GM19351 (cell line): ENCODE measurements around the gene IDNK.

Experiments used
- ATAC-seq: cut with Tn5 transposase; IDR thresholded peaks from one replicate; pipeline ENCODE4 v1.9.1; 2021; ENCODE audit warnings: mild to moderate bottlenecking, moderate library complexity; ENCODE audit not compliant: unreplicated experiment

IDNK gene

GRCh38 chr9:83633255-83633654 is 10.3 kb downstream of the IDNK start:
- ATAC-seq = no peak

GRCh38 chr9:83633676-83634075 is 10.7 kb downstream of the IDNK start:
- ATAC-seq = no peak

DNA sequence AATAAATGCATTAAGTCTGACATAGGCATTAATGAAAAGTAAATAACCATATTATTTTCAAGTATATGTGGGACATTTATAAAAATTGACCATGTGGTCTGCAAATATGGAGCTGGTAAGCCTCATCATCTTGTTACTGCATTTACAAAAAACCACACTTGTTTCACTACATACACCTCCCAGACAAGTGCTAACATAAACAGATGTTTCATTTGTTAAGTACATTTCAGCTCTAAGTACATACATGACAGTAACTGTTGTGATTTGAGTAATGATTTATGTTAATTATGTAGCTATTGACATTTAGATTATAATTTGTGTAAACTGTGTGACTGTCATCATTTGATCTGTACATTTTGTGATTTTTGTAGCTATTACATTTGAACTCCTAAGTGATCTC is 13.9 kb downstream of the IDNK start:
- peak; percentile 42 for ATAC-seq

- ATAC-seq = no peak
Observed at GRCh38 chr9:83637389-83637788, 14.4 kb downstream of the IDNK start.

DNA sequence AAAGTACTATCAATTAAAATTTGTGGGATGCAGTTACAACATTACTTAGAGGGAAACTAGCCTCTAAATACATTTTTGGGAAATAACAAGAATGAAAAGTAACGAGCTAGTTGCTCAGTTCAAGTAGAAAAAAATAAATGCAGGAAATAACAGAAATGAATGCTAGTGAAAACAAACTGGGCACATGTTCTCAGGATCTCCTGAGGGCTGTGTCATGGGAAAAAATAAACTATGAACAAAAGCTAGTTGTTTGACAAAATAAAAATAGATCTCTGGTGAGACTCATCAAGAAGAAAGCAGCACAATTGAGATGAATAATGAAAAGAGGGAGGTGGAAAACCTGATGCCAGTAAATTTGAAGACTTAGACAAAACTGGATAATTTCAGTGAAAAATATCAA is 16.3 kb downstream of the IDNK start:
- ATAC-seq = no peak

DNA sequence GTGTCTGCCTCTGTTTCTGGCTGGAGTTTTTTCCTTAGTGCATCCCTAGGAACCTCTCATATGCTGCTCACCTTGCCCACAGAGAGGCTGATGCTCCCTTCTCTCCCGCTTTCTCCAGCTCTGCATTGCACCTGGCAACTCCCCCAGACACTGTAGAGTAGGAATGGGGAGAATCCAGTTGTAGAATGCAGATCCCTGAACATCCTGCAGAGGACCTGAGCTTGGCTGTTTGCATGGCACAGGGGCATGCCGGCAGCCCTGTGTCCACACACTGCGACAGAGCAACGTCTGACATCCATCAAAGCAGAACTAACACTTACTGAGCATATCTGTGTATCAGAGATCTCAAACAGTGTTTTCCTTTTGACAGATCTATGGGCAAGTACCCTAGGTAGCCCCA is 19.9 kb downstream of the IDNK start:
- ATAC-seq = no peak

GRCh38 chr9:83646500-83647239 is 23.7 kb downstream of the IDNK start:
- no peak for ATAC-seq

DNA sequence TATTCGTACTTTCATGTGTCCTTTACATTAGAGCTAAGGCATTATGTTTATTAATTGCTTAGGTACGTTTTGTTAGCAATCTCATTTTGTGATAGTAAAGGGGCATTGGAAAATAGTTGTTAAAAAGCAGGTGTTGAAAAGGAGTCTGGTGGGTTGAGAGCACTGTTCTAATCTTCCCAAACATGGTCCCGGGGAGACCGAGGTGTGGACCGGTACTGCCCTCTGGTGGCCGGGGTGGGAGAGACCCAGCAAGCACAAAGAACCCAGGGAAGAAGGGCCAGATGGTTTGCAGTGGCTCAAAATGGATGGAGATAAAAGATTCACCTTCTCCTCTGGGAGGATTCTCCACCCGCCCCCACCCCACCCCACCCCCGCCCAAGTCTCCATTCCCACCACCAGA is 26.1 kb downstream of the IDNK start:
- ATAC-seq = peak; percentile 81

DNA sequence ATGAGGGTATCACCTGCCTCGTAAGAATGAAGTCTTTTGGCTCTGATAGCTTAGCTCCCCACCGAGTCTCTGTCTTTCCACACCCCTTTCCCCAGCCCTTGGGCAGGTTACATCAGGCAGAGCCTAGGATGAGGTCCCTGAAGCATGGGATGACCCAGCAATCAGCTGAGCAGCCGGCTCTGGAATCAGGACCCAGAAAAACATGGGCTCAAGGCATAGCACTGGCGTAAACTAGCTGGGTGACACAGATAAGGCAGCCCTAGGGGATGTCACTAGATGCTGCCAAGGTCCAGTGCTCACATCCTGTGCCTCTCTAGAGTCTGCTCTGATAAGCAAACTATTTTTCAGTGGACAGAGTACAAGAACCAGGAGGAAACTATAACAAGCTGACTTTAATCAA is 26.6 kb downstream of the IDNK start:
- ATAC-seq = no peak

- no peak for ATAC-seq
Observed at GRCh38 chr9:83651558-83651957, 28.6 kb downstream of the IDNK start.

DNA sequence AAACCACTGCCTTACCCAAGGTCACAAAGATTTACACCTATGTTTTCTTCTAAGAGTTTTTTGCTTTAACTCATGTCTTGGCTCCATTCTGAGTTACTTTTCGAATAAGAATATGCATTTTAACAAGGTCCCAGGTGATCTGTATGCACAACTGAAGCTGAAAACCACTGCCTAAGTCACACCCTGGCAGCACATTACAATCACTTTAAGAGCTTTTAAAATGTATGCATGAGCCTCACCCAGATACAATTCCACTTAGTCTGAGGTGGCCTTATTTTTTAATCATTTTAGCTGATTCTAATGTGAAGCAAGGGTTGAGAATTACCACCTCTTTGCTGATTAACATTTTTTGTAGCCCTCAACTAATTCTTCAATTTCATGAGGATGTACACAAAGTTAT is 29.5 kb downstream of the IDNK start:
- ATAC-seq = no peak

- ATAC-seq = no peak
Observed at GRCh38 chr9:83655433-83655832, 32.5 kb downstream of the IDNK start.

DNA sequence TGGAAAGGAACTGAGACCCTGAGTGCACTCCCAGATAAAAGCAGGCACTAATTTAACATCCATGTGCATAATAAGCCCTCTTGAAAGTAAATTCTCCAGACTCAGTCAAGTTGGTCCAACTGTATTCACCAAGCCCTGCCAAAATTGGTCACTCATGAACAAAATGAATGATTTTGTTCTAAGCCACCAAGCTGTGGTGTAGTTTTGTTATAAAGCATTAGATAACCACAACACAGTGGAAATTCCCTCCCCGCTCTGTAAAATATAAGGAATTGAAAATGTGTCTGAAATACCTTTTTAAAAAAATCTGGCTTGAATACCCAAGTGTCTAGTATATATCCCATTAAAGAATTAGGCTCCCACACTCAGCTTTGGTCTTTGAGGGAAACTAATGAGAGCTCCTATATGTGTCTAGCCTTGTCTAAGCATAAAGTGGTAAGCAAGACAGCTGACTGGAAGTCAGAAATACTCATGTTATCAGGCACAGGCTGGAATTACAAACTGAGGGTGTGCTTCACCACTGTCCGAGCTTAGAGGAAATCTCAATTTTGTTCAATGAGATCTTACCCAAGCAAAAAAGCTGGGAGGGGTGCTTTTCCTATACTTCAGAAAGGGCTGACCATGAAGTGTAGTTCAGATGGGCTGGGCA is 33.2 kb downstream of the IDNK start:
- ATAC-seq = peak; percentile 62

DNA sequence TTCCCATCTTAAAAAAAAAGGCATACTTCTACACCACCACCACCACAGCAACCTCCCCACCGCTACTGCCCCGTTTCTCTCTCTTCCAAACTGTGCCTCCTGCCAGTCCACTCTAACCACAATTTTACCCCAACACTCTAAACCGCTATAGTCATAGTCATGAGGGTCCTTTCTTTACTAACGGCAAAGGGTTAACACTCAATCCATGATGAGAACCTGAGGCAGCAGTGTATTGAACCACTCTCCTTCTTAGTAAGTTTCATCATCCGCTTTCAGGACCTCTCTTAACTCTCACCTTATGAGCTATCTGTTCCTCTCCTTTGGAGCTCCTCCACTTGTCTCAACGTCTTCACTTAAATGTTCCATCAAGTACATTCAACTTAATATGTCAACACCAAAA is 34.0 kb downstream of the IDNK start:
- ATAC-seq = no peak

- ATAC-seq = no peak
Observed at GRCh38 chr9:83662933-83663332, 40.0 kb downstream of the IDNK start.

- peak; percentile 89 for ATAC-seq
Observed at GRCh38 chr9:83665580-83666200, 42.7 kb downstream of the IDNK start.

DNA sequence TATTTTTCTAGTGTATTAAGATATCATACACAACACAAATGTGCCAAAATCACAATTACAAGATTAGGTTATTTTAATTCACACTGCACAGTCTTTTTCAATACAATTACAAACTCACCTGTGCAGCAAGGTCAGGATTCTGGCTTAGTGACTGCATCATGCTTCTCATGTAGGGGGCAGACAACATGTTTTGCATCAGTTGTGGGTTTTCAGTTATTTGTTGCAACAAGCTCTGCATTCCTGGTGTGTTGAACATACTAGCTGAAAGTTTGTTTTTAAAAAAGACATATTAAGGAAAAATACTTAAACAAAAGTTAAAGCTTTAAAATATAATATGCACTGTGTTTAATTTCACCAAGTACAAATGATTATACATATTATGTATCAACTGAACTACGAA is 46.1 kb downstream of the IDNK start:
- ATAC-seq = no peak

DNA sequence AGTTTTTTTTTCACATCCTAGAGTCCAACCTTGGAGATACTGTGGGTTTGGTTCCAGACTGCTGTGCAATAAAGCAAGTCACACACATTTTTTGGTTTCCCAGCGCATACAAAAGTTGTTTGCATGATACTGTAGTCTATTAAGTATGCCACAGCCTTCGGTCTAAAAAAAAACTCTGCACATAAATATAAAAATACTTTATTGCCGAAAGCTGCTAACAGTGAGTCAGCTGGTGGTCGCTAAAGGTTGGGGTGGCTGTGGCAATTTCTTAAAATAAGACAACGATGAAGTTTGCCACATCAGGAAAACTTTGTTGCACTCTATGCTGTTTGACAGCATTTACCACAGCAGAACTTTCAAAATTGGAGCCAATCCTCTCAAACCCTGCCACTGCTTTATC is 47.4 kb downstream of the IDNK start:
- ATAC-seq = no peak

DNA sequence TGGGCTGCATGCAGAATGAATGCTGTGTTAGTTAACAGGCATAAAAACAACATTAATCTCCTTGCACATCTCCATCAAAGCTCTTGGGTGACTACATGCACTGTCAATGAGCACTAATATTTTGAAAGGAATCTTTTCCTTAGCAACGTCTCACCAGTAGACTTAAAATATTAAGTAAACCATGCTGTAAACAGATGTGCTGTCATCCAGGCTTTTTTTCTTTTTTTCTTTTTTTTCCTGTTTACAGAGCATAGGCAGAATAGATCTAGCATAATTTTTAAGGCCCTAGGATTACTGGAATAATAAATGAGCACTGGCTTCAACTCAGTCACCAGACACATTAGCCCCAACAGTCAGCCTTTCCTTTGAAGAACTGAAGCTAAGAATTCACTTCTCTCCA is 48.5 kb downstream of the IDNK start:
- ATAC-seq = no peak

GRCh38 chr9:83675466-83675865 is 52.5 kb downstream of the IDNK start:
- no peak for ATAC-seq

- ATAC-seq = no peak
Observed at GRCh38 chr9:83677596-83677995, 54.7 kb downstream of the IDNK start.

DNA sequence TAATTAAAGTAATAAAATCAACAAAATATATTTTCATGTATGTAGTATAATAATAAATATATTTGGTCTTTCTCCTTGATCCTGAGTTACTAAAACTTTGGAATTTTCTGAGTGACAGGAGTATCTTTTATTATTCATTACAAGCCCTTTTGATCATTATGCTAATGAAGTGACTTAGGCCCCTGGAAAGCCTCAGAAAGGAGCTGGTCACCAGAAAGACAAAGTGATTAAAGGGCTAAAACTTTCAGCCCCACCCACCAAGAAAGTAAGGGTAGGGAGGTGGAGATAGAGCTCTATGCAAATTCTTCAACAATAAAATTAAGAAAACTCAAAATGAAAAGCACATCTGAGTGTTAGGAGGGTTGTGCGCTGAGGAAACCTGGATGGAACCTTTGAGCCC is 57.3 kb downstream of the IDNK start:
- ATAC-seq = no peak
